Chondrocyte (in vitro differentiated cells): ENCODE data around the gene ELP5. TPM values are rescaled to one million over a fixed set of nuclear protein-coding genes. Genes with fewer than 3 reads are reported as not detected.

ENCODE experiments used
- DNase-seq: peaks from one replicate; pipeline ENCODE4 v3.0.0; 2021; ENCODE audit warnings: mixed read lengths, low spot score
- H3K27ac Mint-ChIP-seq: one replicate; pipeline ENCODE4 v1.8.0; 2021; ENCODE audit warnings: mild to moderate bottlenecking, moderate library complexity, mixed read lengths; ENCODE audit not compliant: unreplicated experiment
- H3K27me3 Mint-ChIP-seq: 2 replicates; pipeline ENCODE4 v1.8.0; 2021; ENCODE audit warnings: low read depth, mixed read lengths
- H3K36me3 Mint-ChIP-seq: 2 replicates; pipeline ENCODE4 v1.8.0; 2021; ENCODE audit warnings: low read depth, mixed read lengths
- H3K4me1 Mint-ChIP-seq: 2 replicates; pipeline ENCODE4 v1.8.0; 2021; ENCODE audit warnings: low read depth, mild to moderate bottlenecking, mixed read lengths
- H3K4me3 Mint-ChIP-seq: one replicate; pipeline ENCODE4 v1.8.0; 2021; ENCODE audit warnings: mild to moderate bottlenecking, moderate library complexity, mixed read lengths; ENCODE audit not compliant: unreplicated experiment
- H3K9me3 Mint-ChIP-seq: 2 replicates; pipeline ENCODE4 v1.8.0; 2021; ENCODE audit warnings: low read depth, mixed read lengths
- CTCF ChIP-seq: fragments of 200-600 bp; sonication (generic); IDR thresholded peaks from 2 replicates; pipeline ENCODE4 v1.5.0; 2021; ENCODE audit warnings: antibody characterized with exemption, mild to moderate bottlenecking, moderate library complexity
- total RNA-seq: library from RNA; stranded (reverse); gene quantifications from 3 replicates; pipeline ENCODE4 v1.2.1, GENCODE V29; 2021

Gene ELP5
- total RNA-seq, 1 donor from 2014 or later, result 24.9 TPM

GRCh38 chr17:7220593-7221277, 31.3 kb upstream of the ELP5 start:
- Mint-ChIP-seq H3K9me3 (no peaks in the 10 kb centered on the region), H3K4me1 (peaks cover 74% of the 10 kb centered on the region), H3K27me3 (no peaks in the 10 kb centered on the region), H3K27ac (peak overlapping the region; percentile 99), H3K4me3 (peak overlapping the region; percentile 95), H3K36me3 (peaks cover 13% of the 10 kb centered on the region)
- TF ChIP-seq CTCF, result peak; percentile 77
- no peak for DNase-seq

GRCh38 chr17:7221278-7222092, 30.5 kb upstream of the ELP5 start:
- DNase-seq, result no peak
- H3K27ac Mint-ChIP-seq, result peak overlapping the region; percentile 99
- TF ChIP-seq CTCF, result no peak
- H3K4me3 Mint-ChIP-seq, result peak overlapping the region; percentile 95
- H3K4me1 Mint-ChIP-seq, result peaks cover 66% of the 10 kb centered on the region
- H3K36me3 Mint-ChIP-seq, result peaks cover 13% of the 10 kb centered on the region
- no peaks in the 10 kb centered on the region for H3K27me3 Mint-ChIP-seq
- H3K9me3 Mint-ChIP-seq, result no peaks in the 10 kb centered on the region

GRCh38 chr17:7222093-7222971, 29.7 kb upstream of the ELP5 start:
- Mint-ChIP-seq H3K4me3 (no peak overlapping the region), H3K27me3 (no peaks in the 10 kb centered on the region), H3K9me3 (no peaks in the 10 kb centered on the region), H3K27ac (peak overlapping the region; percentile 99), H3K36me3 (peaks cover 14% of the 10 kb centered on the region), H3K4me1 (peaks cover 62% of the 10 kb centered on the region)
- no peak for DNase-seq
- no peak for TF ChIP-seq CTCF

- Mint-ChIP-seq H3K9me3 (no peaks in the 10 kb centered on the region), H3K4me3 (no peak overlapping the region), H3K27ac (peak overlapping the region; percentile 32), H3K27me3 (no peaks in the 10 kb centered on the region), H3K36me3 (peaks cover 16% of the 10 kb centered on the region), H3K4me1 (peaks cover 57% of the 10 kb centered on the region)
- DNase-seq, result no peak
- no peak for TF ChIP-seq CTCF
These were observed 29.1 kb upstream of the ELP5 start for GRCh38 chr17:7222972-7223292.

- TF ChIP-seq CTCF, result no peak
- Mint-ChIP-seq H3K9me3 (no peaks in the 10 kb centered on the region), H3K4me3 (no peak overlapping the region), H3K27me3 (no peaks in the 10 kb centered on the region), H3K27ac (peak overlapping the region; percentile 71), H3K4me1 (peaks cover 56% of the 10 kb centered on the region), H3K36me3 (peaks cover 20% of the 10 kb centered on the region)
- no peak for DNase-seq
These were observed 28.6 kb upstream of the ELP5 start for GRCh38 chr17:7223375-7223774.
